Tibial nerve (tissue), 4 donors: ENCODE measurements around the gene WFDC1.

Source experiments
- CTCF ChIP-seq, 5 experiments: fragments of 200-600 bp in 3 of 5; fragments of 450-650 bp in 2 of 5; sonication (generic) in 3 of 5; IDR thresholded peaks; one replicate each; pipeline ENCODE4 v1.5.1; 2016 to 2019; ENCODE audit warnings: antibody characterized with exemption in 5 of 5, mild to moderate bottlenecking in 3 of 5, moderate library complexity in 2 of 5
- EP300 ChIP-seq, 2 donors: sonication (generic); formaldehyde crosslinking; IDR thresholded peaks; one replicate each; pipeline ENCODE4 v1.6.1; 2017; ENCODE audit warnings: antibody characterized with exemption in 2 of 2, mild to moderate bottlenecking in 1 of 2

GRCh38 chr16:84262031-84262430 is 32.6 kb upstream of the WFDC1 start:
- TF ChIP-seq CTCF (IDR thresholded peaks at IDR 0.05) (no peak), EP300 (IDR thresholded peaks at IDR 0.05) (no peak)
